Esophagus squamous epithelium (tissue), 4 donors: Measurements from ENCODE around the gene ZC3H12D.

Experiments used
- CTCF ChIP-seq, 6 experiments: fragments of 450-650 bp in 4 of 6; fragments of 200-600 bp in 2 of 6; sonication (generic) in 2 of 6; IDR thresholded peaks; one replicate each; pipeline ENCODE4 v1.5.1; 2016 to 2019; ENCODE audit warnings: antibody characterized with exemption in 6 of 6, mild to moderate bottlenecking in 4 of 6, moderate library complexity in 4 of 6
- POLR2A ChIP-seq, 4 donors: fragments of 450-650 bp; IDR thresholded peaks; one replicate each; pipeline ENCODE4 v1.6.1; 2017; ENCODE audit warnings: antibody characterized with exemption in 4 of 4, mild to moderate bottlenecking in 4 of 4, moderate library complexity in 3 of 4

- no peak for TF ChIP-seq CTCF (IDR thresholded peaks at IDR 0.05)
- TF ChIP-seq POLR2A (IDR thresholded peaks at IDR 0.05), result no peak
These were observed 35.9 kb downstream of the ZC3H12D start for GRCh38 chr6:149448821-149449453.
